ENCODE results near the gene PNCK. TPM values are rescaled to one million over a fixed set of nuclear protein-coding genes. Genes with fewer than 3 reads are reported as not detected.

PNCK gene
- total RNA-seq, 1 experiment from 2014 or later = 2.3 TPM

DNA sequence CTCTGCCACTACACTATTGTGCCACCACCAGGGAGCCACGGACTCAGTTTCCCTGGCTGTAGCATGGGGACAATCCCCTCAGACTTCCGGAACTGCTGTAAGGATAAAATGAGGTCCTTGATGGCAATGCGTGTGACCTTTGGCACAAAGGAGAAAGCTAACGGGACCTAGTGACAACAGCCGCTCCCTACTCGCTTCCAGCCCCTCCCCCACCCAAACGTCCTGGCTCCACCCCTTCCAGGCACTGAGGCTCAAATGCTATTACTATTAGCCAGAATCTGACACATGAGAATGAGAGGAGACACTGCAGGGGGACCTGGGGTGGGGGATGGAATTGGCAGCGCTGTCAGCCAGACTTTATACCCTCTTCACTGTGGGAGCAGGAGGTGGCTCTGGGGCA, 32.0 kb downstream of the PNCK start:
- Histone ChIP-seq H3K4me1 (ENCODE audit: control insufficient read depth, insufficient read depth, low read length) (peaks cover 7% of the 10 kb centered on the region), H3K4me3 (ENCODE audit: low read depth in 2 of 2, low read length in 2 of 2) (no peak overlapping the region), H3K36me3 (ENCODE audit: control insufficient read depth, insufficient read depth, low read length) (no peaks in the 10 kb centered on the region), H3K27ac (ENCODE audit: low read length) (no peak overlapping the region), H3K9me3 (ENCODE audit: control insufficient read depth, insufficient read depth, low read depth, low read length) (no peaks in the 10 kb centered on the region), H3K27me3 (ENCODE audit: control insufficient read depth, insufficient read depth, low read length) (peaks cover 4% of the 10 kb centered on the region)
- intact Hi-C loops (cut with micrococcal nuclease; ENCODE audit: unreplicated experiment) (no loop called here), in situ Hi-C loops (cut with HindIII; ENCODE audit: low pct_unique_long_range_greater_than_20kb, low sequenced_read_pairs) (no loop called here)
- DNase-seq (ENCODE audit: low read depth, low spot score) = no peak
- POLR2A ChIA-PET = no interaction called here
- CTCF ChIA-PET = no interaction called here
- no TSS peak for BruUV-seq (replicated peaks)
- ATAC-seq = no peak
- TF ChIP-seq SIN3A (IDR thresholded peaks at IDR 0.05; ENCODE audit: borderline replicate concordance, insufficient read depth, low read depth, low read length) = no peak
- TF ChIP-seq POLR2AphosphoS5 (IDR thresholded peaks at IDR 0.05; ENCODE audit: low read depth, low read length) = no peak
- TF ChIP-seq TCF7L2 (IDR thresholded peaks at IDR 0.05; ENCODE audit: low read depth, low read length) = no peak
- TF ChIP-seq, protein P1, sequence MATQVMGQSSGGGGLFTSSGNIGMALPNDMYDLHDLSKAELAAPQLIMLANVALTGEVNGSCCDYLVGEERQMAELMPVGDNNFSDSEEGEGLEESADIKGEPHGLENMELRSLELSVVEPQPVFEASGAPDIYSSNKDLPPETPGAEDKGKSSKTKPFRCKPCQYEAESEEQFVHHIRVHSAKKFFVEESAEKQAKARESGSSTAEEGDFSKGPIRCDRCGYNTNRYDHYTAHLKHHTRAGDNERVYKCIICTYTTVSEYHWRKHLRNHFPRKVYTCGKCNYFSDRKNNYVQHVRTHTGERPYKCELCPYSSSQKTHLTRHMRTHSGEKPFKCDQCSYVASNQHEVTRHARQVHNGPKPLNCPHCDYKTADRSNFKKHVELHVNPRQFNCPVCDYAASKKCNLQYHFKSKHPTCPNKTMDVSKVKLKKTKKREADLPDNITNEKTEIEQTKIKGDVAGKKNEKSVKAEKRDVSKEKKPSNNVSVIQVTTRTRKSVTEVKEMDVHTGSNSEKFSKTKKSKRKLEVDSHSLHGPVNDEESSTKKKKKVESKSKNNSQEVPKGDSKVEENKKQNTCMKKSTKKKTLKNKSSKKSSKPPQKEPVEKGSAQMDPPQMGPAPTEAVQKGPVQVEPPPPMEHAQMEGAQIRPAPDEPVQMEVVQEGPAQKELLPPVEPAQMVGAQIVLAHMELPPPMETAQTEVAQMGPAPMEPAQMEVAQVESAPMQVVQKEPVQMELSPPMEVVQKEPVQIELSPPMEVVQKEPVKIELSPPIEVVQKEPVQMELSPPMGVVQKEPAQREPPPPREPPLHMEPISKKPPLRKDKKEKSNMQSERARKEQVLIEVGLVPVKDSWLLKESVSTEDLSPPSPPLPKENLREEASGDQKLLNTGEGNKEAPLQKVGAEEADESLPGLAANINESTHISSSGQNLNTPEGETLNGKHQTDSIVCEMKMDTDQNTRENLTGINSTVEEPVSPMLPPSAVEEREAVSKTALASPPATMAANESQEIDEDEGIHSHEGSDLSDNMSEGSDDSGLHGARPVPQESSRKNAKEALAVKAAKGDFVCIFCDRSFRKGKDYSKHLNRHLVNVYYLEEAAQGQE (IDR thresholded peaks at IDR 0.05; ENCODE audit: insufficient read depth in 1 of 2, low read depth in 2 of 2, low read length in 1 of 2) = no peak
- TF ChIP-seq CTCF (IDR thresholded peaks at IDR 0.05) = no peak

DNA sequence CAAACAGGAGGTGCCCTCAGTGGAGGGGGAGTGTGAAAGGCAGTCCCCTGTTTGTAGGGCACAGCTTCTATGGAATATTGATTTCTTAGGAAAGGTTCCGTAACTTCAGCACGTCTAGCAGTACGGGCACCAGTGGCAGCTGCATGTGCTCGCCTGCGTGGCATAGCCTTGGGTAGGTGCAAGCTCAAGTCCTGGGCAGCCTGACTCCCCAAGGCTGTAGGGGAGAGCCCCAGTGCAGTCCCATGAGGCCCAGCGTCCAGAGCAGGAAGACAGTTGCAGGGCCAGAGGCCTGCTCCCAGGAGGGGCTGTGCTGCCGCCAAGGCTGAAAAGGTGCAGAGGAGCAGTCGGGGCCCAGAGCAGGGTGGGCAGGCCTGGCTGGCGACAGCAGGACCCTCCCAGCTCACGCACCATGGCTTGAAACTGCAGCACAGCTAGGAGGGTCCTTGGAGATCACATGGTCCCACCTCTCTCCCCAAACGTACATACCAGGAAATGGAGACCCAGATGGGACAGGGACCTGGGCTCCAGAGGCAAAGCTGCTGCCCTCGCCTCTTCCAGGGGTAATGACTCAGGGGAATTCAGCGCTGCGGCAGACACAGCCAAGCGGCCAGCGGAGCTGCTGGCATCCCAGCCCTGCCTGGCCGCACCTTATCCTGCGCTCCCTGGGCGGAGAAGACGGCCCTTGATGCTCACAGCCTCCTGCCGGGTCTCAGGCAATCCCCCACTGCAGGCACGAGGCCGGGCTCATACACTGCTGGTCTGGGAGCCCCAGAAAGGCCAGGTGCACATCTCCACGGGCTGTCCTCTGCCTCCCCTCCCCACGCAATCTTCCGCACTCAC, 32.7 kb downstream of the PNCK start:
- Histone ChIP-seq H3K4me1 (ENCODE audit: control insufficient read depth, insufficient read depth, low read length) (peaks cover 7% of the 10 kb centered on the region), H3K27me3 (ENCODE audit: control insufficient read depth, insufficient read depth, low read length) (peaks cover 4% of the 10 kb centered on the region), H3K9me3 (ENCODE audit: control insufficient read depth, insufficient read depth, low read depth, low read length) (no peaks in the 10 kb centered on the region), H3K36me3 (ENCODE audit: control insufficient read depth, insufficient read depth, low read length) (no peaks in the 10 kb centered on the region), H3K27ac (ENCODE audit: low read length) (no peak overlapping the region), H3K4me3 (ENCODE audit: low read depth in 2 of 2, low read length in 2 of 2) (no peak overlapping the region)
- no peak for TF ChIP-seq CTCF (IDR thresholded peaks at IDR 0.05)
- TF ChIP-seq POLR2AphosphoS5 (IDR thresholded peaks at IDR 0.05; ENCODE audit: low read depth, low read length) = no peak
- no peak for TF ChIP-seq SIN3A (IDR thresholded peaks at IDR 0.05; ENCODE audit: borderline replicate concordance, insufficient read depth, low read depth, low read length)
- TF ChIP-seq, protein P1 (IDR thresholded peaks at IDR 0.05; ENCODE audit: insufficient read depth in 1 of 2, low read depth in 2 of 2, low read length in 1 of 2) = no peak
- TF ChIP-seq TCF7L2 (IDR thresholded peaks at IDR 0.05; ENCODE audit: low read depth, low read length) = no peak
- ATAC-seq = no peak
- no TSS peak for BruUV-seq (replicated peaks)
- DNase-seq (ENCODE audit: low read depth, low spot score) = no peak
- intact Hi-C loops (cut with micrococcal nuclease; ENCODE audit: unreplicated experiment) (no loop called here), in situ Hi-C loops (cut with HindIII; ENCODE audit: low pct_unique_long_range_greater_than_20kb, low sequenced_read_pairs) (no loop called here)
- ChIA-PET POLR2A (interaction anchor here (0.6 kb wide), 1 partner anchor 296 kb away, joined by 4 read pairs; no protein-coding TSS in a partner anchor), CTCF (no interaction called here)
